Activated CD4-positive, alpha-beta T cell treated with anti-CD3 and anti-CD28 coated beads for 24 hours (primary cell): ENCODE results near the gene C2orf68.
"Not testable (repeated sequence)": the region's sequence is repeated elsewhere in the genome, so short reads cannot be mapped to it uniquely, and the experiment has no call there.

Source experiments
- DNase-seq, 2 donors: peaks; one replicate each; pipeline ENCODE4 v3.0.0-alpha.2; 2020; ENCODE audit warnings: low read depth in 2 of 2

The C2orf68 gene

GRCh38 chr2:85599468-85600234 lies 12.2 kb downstream of the C2orf68 start:
- no peak for DNase-seq

- DNase-seq, result no peak
Observed at GRCh38 chr2:85598594-85599340, 13.1 kb downstream of the C2orf68 start.

- no peak for DNase-seq
Observed at GRCh38 chr2:85597241-85597640, 14.6 kb downstream of the C2orf68 start.

- no peak for DNase-seq
Observed at GRCh38 chr2:85596486-85597143, 15.3 kb downstream of the C2orf68 start.

- DNase-seq, result no peak
Observed at GRCh38 chr2:85596026-85596333, 15.9 kb downstream of the C2orf68 start.

- DNase-seq, result peak; percentile 77 to 83
Observed at GRCh38 chr2:85595301-85596025, 16.4 kb downstream of the C2orf68 start, which contains the start of gene RNF181. RNF181 (plus strand) TSS chr2:85595745; CDS start chr2:85595764, 19 bp downstream.

GRCh38 chr2:85594715-85595300 lies 17.1 kb downstream of the C2orf68 start:
- DNase-seq, result no peak

- no peak for DNase-seq
Observed at GRCh38 chr2:85593023-85593422, 18.8 kb downstream of the C2orf68 start.

GRCh38 chr2:85592299-85592698 lies 19.6 kb downstream of the C2orf68 start:
- DNase-seq, result not testable (repeated sequence)

- no peak for DNase-seq
Observed at GRCh38 chr2:85591563-85591962, 20.3 kb downstream of the C2orf68 start.

GRCh38 chr2:85590950-85591349 lies 20.9 kb downstream of the C2orf68 start:
- no peak for DNase-seq

- no peak for DNase-seq
Observed at GRCh38 chr2:85589982-85590791, 21.7 kb downstream of the C2orf68 start.

GRCh38 chr2:85589181-85589580 lies 22.7 kb downstream of the C2orf68 start:
- DNase-seq, result no peak

GRCh38 chr2:85588645-85589044 lies 23.2 kb downstream of the C2orf68 start:
- no peak for DNase-seq

- no peak for DNase-seq
Observed at GRCh38 chr2:85588236-85588635, 23.6 kb downstream of the C2orf68 start.

- no peak for DNase-seq
Observed at GRCh38 chr2:85585781-85586105, 26.1 kb downstream of the C2orf68 start.

- DNase-seq, result no peak
Observed at GRCh38 chr2:85584857-85585780, 26.7 kb downstream of the C2orf68 start.

GRCh38 chr2:85584354-85584856 lies 27.5 kb downstream of the C2orf68 start, which contains the start of gene VAMP5:
VAMP5 (plus strand) TSS chr2:85584431; CDS start chr2:85584491, 60 bp downstream.
- DNase-seq, result no peak

GRCh38 chr2:85583667-85584353 lies 28.1 kb downstream of the C2orf68 start:
- no peak for DNase-seq
